HPDE6-E6E7 (cell line): ENCODE results near the gene FAM89B.

ENCODE experiments used
- DNase-seq: peaks from one replicate; pipeline ENCODE4 v3.0.0; 2011; ENCODE audit warnings: missing footprints; ENCODE audit errors: extremely low spot score

The FAM89B gene

GRCh38 chr11:65610404-65610803 is 38.1 kb downstream of the FAM89B start:
- DNase-seq = no peak

GRCh38 chr11:65611028-65611757 is 38.9 kb downstream of the FAM89B start:
- no peak for DNase-seq

GRCh38 chr11:65611758-65612603 is 39.6 kb downstream of the FAM89B start:
- no peak for DNase-seq

GRCh38 chr11:65612691-65613090 is 40.4 kb downstream of the FAM89B start:
- no peak for DNase-seq

GRCh38 chr11:65613091-65613928 is 41.0 kb downstream of the FAM89B start:
- no peak for DNase-seq

GRCh38 chr11:65615229-65615949 is 43.1 kb downstream of the FAM89B start, which contains the start of gene PCNX3:
Gene PCNX3 (plus strand): TSS chr11:65615776. CDS start chr11:65616312, 536 bp downstream.
- peak; percentile 100 for DNase-seq

GRCh38 chr11:65615950-65616574 is 43.7 kb downstream of the FAM89B start:
- no peak for DNase-seq

GRCh38 chr11:65616575-65617001 is 44.2 kb downstream of the FAM89B start:
- DNase-seq = no peak

- DNase-seq = no peak
Observed at GRCh38 chr11:65617136-65617850, 45.0 kb downstream of the FAM89B start.

GRCh38 chr11:65617990-65618751 is 45.8 kb downstream of the FAM89B start:
- DNase-seq = no peak

GRCh38 chr11:65618763-65619162 is 46.4 kb downstream of the FAM89B start:
- DNase-seq = no peak

- no peak for DNase-seq
Observed at GRCh38 chr11:65619281-65619928, 47.1 kb downstream of the FAM89B start.

- no peak for DNase-seq
Observed at GRCh38 chr11:65620666-65621065, 48.3 kb downstream of the FAM89B start.

- no peak for DNase-seq
Observed at GRCh38 chr11:65621460-65621859, 49.1 kb downstream of the FAM89B start.

GRCh38 chr11:65622011-65622410 is 49.7 kb downstream of the FAM89B start:
- DNase-seq = no peak

GRCh38 chr11:65623177-65623576 is 50.8 kb downstream of the FAM89B start:
- no peak for DNase-seq
